Kidney epithelial cell (primary cell): ENCODE data around the gene TTC12. TPM values are rescaled to one million over a fixed set of nuclear protein-coding genes. Genes with fewer than 3 reads are reported as not detected.

ENCODE experiments used
- DNase-seq: peaks from one replicate; pipeline ENCODE4 v3.0.0-alpha.2; 2010; ENCODE audit warnings: low read depth
- H3K27me3 ChIP-seq: 2 replicates; pipeline ENCODE4 v1.6.0; 2011; ENCODE audit warnings: low read length; ENCODE audit not compliant: control insufficient read depth, insufficient read depth
- H3K36me3 ChIP-seq: 2 replicates; pipeline ENCODE4 v1.5.1; 2011; ENCODE audit warnings: low read length; ENCODE audit not compliant: control insufficient read depth, insufficient read depth
- H3K4me3 ChIP-seq: 2 replicates; pipeline ENCODE4 v1.5.1; 2011; ENCODE audit warnings: low read depth, mild to moderate bottlenecking, control low read depth, low read length
- CTCF ChIP-seq: IDR thresholded peaks from 2 replicates; pipeline ENCODE4 v1.5.1; 2011; ENCODE audit warnings: mild to moderate bottlenecking, moderate library complexity, low read length, control low read depth, inconsistent platforms; ENCODE audit not compliant: insufficient read depth, poor library complexity, severe bottlenecking
- total RNA-seq: library from RNA; depleted of rRNA; stranded (reverse); fragments of >200 nt; gene quantifications from 2 replicates; pipeline ENCODE4 v1.2.3, GENCODE V29; 2015

TTC12 gene
- total RNA-seq, 1 donor from 2014 or later = 17.1 TPM

GRCh38 chr11:113408887-113409286 lies 94.5 kb downstream of the TTC12 start:
- Histone ChIP-seq H3K36me3 (no peaks in the 10 kb centered on the region), H3K4me3 (no peak overlapping the region), H3K27me3 (peaks cover 9% of the 10 kb centered on the region)
- no peak for DNase-seq
- TF ChIP-seq CTCF = no peak

- H3K27me3 ChIP-seq = peaks cover 7% of the 10 kb centered on the region
- H3K36me3 ChIP-seq = no peaks in the 10 kb centered on the region
- TF ChIP-seq CTCF = no peak
- no peak for DNase-seq
- H3K4me3 ChIP-seq = no peak overlapping the region
These were observed 95.1 kb downstream of the TTC12 start for GRCh38 chr11:113409526-113409925.

- no peak for DNase-seq
- TF ChIP-seq CTCF = no peak
- H3K4me3 ChIP-seq = no peak overlapping the region
- H3K27me3 ChIP-seq = peaks cover 3% of the 10 kb centered on the region
- no peaks in the 10 kb centered on the region for H3K36me3 ChIP-seq
These were observed 96.2 kb downstream of the TTC12 start for GRCh38 chr11:113410414-113411135.

GRCh38 chr11:113411536-113411935 lies 97.2 kb downstream of the TTC12 start:
- TF ChIP-seq CTCF = no peak
- Histone ChIP-seq H3K4me3 (no peak overlapping the region), H3K27me3 (peaks cover 3% of the 10 kb centered on the region), H3K36me3 (no peaks in the 10 kb centered on the region)
- no peak for DNase-seq

- TF ChIP-seq CTCF = no peak
- Histone ChIP-seq H3K4me3 (no peak overlapping the region), H3K36me3 (no peaks in the 10 kb centered on the region), H3K27me3 (peaks cover 3% of the 10 kb centered on the region)
- no peak for DNase-seq
These were observed 98.3 kb downstream of the TTC12 start for GRCh38 chr11:113412675-113413074.

GRCh38 chr11:113415343-113415742 lies 101.0 kb downstream of the TTC12 start:
- no peak for DNase-seq
- H3K36me3 ChIP-seq = no peaks in the 10 kb centered on the region
- TF ChIP-seq CTCF = no peak
- peaks cover 5% of the 10 kb centered on the region for H3K27me3 ChIP-seq
- H3K4me3 ChIP-seq = no peak overlapping the region

Other genes with a start within 250 kb of the TTC12 start
- gene ANKK1, start 73.2 kb downstream of the TTC12 start, total RNA-seq = 0.50 and 0.75 TPM in 2 replicates
- gene DRD2, start 160.8 kb downstream of the TTC12 start, total RNA-seq = 0.42 and 7.4 TPM in 2 replicates